WI38 (cell line): Measurements from ENCODE around the gene XKR8.

ENCODE experiments used
- H3K4me3 ChIP-seq: 2 replicates; pipeline ENCODE4 v1.5.1; 2011; ENCODE audit warnings: low read depth, mild to moderate bottlenecking, control low read depth, low read length
- CTCF ChIP-seq: IDR thresholded peaks from 2 replicates; pipeline ENCODE4 v1.5.1; 2012; ENCODE audit warnings: low read depth, mild to moderate bottlenecking, control low read depth, low read length

Gene XKR8

GRCh38 chr1:27940870-27941560 lies 18.8 kb upstream of the XKR8 start:
- TF ChIP-seq CTCF, result no peak
- no peak overlapping the region for H3K4me3 ChIP-seq

GRCh38 chr1:27941671-27942540 lies 17.9 kb upstream of the XKR8 start:
- no peak for TF ChIP-seq CTCF
- H3K4me3 ChIP-seq, result no peak overlapping the region

- TF ChIP-seq CTCF, result no peak
- H3K4me3 ChIP-seq, result no peak overlapping the region
These were observed 14.8 kb upstream of the XKR8 start for GRCh38 chr1:27945020-27945419.

GRCh38 chr1:27949027-27949426 lies 10.7 kb upstream of the XKR8 start:
- TF ChIP-seq CTCF, result no peak
- no peak overlapping the region for H3K4me3 ChIP-seq

GRCh38 chr1:27951396-27951795 lies 8.4 kb upstream of the XKR8 start:
- no peak overlapping the region for H3K4me3 ChIP-seq
- TF ChIP-seq CTCF, result no peak

- no peak for TF ChIP-seq CTCF
- no peak overlapping the region for H3K4me3 ChIP-seq
These were observed 7.6 kb upstream of the XKR8 start for GRCh38 chr1:27952147-27952546.

GRCh38 chr1:27954186-27954585 lies 5.6 kb upstream of the XKR8 start:
- no peak for TF ChIP-seq CTCF
- no peak overlapping the region for H3K4me3 ChIP-seq
